ENCODE results near the gene MEGF6.

DNA sequence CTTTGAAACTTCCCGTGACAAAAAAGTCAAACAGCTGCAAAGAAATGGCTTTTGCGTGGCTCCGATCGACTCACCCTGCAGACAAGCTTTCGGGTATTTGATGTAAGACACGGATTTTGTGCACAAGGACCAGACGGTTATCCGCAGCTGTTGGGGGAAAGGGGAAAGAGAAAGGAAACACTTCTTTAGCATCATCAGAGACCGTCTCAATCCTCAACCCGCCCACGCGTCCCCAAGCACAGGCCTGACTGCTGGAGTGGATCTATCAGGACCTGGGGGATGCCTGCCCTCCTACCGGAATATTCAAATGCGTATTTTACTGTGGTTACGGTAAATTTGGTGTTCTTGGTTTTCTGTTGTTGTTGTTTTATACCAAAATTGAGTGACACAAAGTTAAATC, 27.4 kb upstream of the MEGF6 start:
- TF ChIP-seq, protein P1, sequence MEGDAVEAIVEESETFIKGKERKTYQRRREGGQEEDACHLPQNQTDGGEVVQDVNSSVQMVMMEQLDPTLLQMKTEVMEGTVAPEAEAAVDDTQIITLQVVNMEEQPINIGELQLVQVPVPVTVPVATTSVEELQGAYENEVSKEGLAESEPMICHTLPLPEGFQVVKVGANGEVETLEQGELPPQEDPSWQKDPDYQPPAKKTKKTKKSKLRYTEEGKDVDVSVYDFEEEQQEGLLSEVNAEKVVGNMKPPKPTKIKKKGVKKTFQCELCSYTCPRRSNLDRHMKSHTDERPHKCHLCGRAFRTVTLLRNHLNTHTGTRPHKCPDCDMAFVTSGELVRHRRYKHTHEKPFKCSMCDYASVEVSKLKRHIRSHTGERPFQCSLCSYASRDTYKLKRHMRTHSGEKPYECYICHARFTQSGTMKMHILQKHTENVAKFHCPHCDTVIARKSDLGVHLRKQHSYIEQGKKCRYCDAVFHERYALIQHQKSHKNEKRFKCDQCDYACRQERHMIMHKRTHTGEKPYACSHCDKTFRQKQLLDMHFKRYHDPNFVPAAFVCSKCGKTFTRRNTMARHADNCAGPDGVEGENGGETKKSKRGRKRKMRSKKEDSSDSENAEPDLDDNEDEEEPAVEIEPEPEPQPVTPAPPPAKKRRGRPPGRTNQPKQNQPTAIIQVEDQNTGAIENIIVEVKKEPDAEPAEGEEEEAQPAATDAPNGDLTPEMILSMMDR (optimal IDR thresholded peaks at IDR 0.05 in 1 of 3, IDR thresholded peaks at IDR 0.05 in 1 of 3, conservative IDR thresholded peaks at IDR 0.05 in 1 of 3; ENCODE audit: extremely low read depth in 1 of 3, insufficient read depth in 2 of 3, low read length in 3 of 3): no peak
- TF ChIP-seq EZH2 (IDR thresholded peaks at IDR 0.05; ENCODE audit: low read length): no peak
